CD8-positive, alpha-beta memory T cell (primary cell): ENCODE measurements around the gene AZIN2. TPM values are rescaled to one million over a fixed set of nuclear protein-coding genes. Genes with fewer than 3 reads are reported as not detected.
A peak's percentile ranks its signal among the peaks of the same experiment; 100 is the strongest.

Source experiments
- CTCF ChIA-PET: fragments of 350-600 bp; sonication (Branson Sonifier 250); formaldehyde crosslinking; loops from one replicate; lab custom pipeline; 2021; ENCODE audit warnings: antibody characterized with exemption; lab: Charles Lee
- POLR2A ChIA-PET: fragments of 350-600 bp; sonication (Branson Sonifier 250); formaldehyde crosslinking; loops from one replicate; lab custom pipeline; 2021; ENCODE audit warnings: antibody characterized with exemption; lab: Charles Lee
- DNase-seq, 5 donors: peaks; one replicate each; pipeline versions ENCODE4 v3.0.0 to v3.0.0-alpha.2; 2020 to 2022; ENCODE audit warnings: mixed read lengths in 1 of 5
- H3K27ac ChIP-seq: one replicate; pipeline ENCODE4 v1.7.0; 2013; ENCODE audit warnings: low read depth, mild to moderate bottlenecking, low read length, moderate library complexity
- H3K27me3 ChIP-seq: 2 replicates; pipeline ENCODE4 v1.7.0; 2013; ENCODE audit warnings: low read length, mild to moderate bottlenecking; ENCODE audit not compliant: insufficient read depth, poor library complexity, severe bottlenecking
- H3K36me3 ChIP-seq: 2 replicates; pipeline ENCODE4 v1.7.0; 2013; ENCODE audit warnings: mild to moderate bottlenecking, low read length, moderate library complexity; ENCODE audit not compliant: insufficient read depth
- H3K4me1 ChIP-seq: 2 replicates; pipeline ENCODE4 v1.7.0; 2013; ENCODE audit warnings: mild to moderate bottlenecking, low read length, moderate library complexity; ENCODE audit not compliant: insufficient read depth
- H3K4me3 ChIP-seq: 2 replicates; pipeline ENCODE4 v1.7.0; 2013; ENCODE audit warnings: mild to moderate bottlenecking, low read length
- H3K9me3 ChIP-seq: 2 replicates; pipeline ENCODE4 v1.7.0; 2013; ENCODE audit warnings: mild to moderate bottlenecking, low read length
- H3K27ac Mint-ChIP-seq, 8 donors: one replicate each; pipeline ENCODE4 v1.8.0; 2020 to 2021; ENCODE audit warnings: mixed read lengths in 8 of 8, mild to moderate bottlenecking in 6 of 8, inconsistent platforms in 3 of 8, moderate library complexity in 3 of 8
- H3K27me3 Mint-ChIP-seq, 2 donors: one replicate each; pipeline ENCODE4 v1.8.0; 2020 to 2021; ENCODE audit warnings: mixed read lengths in 2 of 2, mild to moderate bottlenecking in 1 of 2, moderate library complexity in 1 of 2
- H3K36me3 Mint-ChIP-seq, 3 donors: one replicate each; pipeline ENCODE4 v1.8.0; 2020 to 2021; ENCODE audit warnings: mixed read lengths in 3 of 3, inconsistent platforms in 1 of 3, mild to moderate bottlenecking in 1 of 3
- H3K4me1 Mint-ChIP-seq, 3 donors: one replicate each; pipeline ENCODE4 v1.8.0; 2020 to 2021; ENCODE audit warnings: mixed read lengths in 3 of 3, inconsistent platforms in 1 of 3, mild to moderate bottlenecking in 1 of 3
- H3K4me3 Mint-ChIP-seq, 7 donors: one replicate each; pipeline ENCODE4 v1.8.0; 2020 to 2021; ENCODE audit warnings: mixed read lengths in 7 of 7, mild to moderate bottlenecking in 6 of 7, moderate library complexity in 4 of 7, inconsistent platforms in 2 of 7
- H3K9me3 Mint-ChIP-seq, 5 donors: one replicate each; pipeline ENCODE4 v1.8.0; 2020 to 2022; ENCODE audit warnings: mixed read lengths in 5 of 5, mild to moderate bottlenecking in 3 of 5, moderate library complexity in 2 of 5, inconsistent platforms in 1 of 5
- polyA plus RNA-seq: library from polyadenylated mRNA; unstranded; fragments of 300-500 nt; fragmentation: Illumina TruSeq; gene quantifications from one replicate; pipeline ENCODE4 v1.2.3, GENCODE V29; 2021
- total RNA-seq, 2 experiments: library from RNA; stranded (reverse); gene quantifications; one replicate each; pipeline ENCODE4 v1.2.3, GENCODE V29; 2021

Gene AZIN2
- total and polyA plus RNA-seq, 3 experiments from 2014 or later, result 2.1 to 4.9 (median 2.5) TPM

DNA sequence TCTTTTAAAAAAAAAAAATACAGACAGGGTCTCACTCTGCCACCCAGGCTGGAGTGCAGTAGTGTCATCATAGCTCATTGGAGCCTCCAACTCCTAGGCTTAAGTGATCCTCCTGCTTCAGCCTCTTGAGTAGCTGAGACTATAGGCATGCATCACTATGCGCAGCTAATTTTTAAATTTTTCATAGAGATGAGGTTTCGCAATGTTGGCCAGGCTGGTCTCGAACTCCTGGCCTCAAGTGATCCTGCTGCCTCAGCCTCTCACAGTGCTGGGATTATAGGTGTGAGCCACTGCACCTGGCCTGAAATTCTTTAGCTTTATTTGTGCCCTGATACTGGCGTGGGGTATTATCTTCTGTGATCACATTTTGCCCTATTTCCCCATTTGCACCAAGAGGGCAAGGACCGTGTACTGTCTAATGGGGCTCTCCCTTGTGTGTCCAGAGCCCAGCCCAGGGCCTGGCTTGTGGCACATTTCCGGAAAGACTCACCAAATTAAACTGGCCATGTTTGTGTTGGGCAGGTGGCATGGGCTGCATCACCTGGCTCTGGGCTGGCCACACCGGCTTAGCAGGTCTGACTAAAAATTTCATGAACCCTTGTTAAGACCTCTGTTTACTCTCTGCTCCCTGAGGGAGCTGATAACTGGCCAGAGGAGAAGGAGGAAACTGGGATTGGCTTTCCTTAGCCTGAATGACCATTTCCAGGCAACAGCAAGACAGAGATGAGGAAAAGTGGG, 68.7 kb downstream of the AZIN2 start:
- no peak overlapping the region for H3K27ac ChIP-seq
- Mint-ChIP-seq H3K4me3 (no peak overlapping the region), H3K27me3 (no peaks in the 10 kb centered on the region), H3K27ac (peak overlapping the region in 1 of 8 donors; percentile 6), H3K9me3 (no peaks in the 10 kb centered on the region), H3K4me1 (no peaks in the 10 kb centered on the region), H3K36me3 (peaks cover 4 to 68% (median 6%) of the 10 kb centered on the region in 3 donors)
- no peaks in the 10 kb centered on the region for H3K4me1 ChIP-seq
- peaks cover 8% of the 10 kb centered on the region for H3K36me3 ChIP-seq
- H3K27me3 ChIP-seq, result no peaks in the 10 kb centered on the region
- H3K9me3 ChIP-seq, result no peaks in the 10 kb centered on the region
- CTCF ChIA-PET, result interaction anchor here (2.0 kb wide), 1 partner anchor 22 kb away, joined by 5 read pairs; no protein-coding TSS in a partner anchor
- POLR2A ChIA-PET, result no interaction called here
- H3K4me3 ChIP-seq, result no peak overlapping the region
- DNase-seq, result no peak

DNA sequence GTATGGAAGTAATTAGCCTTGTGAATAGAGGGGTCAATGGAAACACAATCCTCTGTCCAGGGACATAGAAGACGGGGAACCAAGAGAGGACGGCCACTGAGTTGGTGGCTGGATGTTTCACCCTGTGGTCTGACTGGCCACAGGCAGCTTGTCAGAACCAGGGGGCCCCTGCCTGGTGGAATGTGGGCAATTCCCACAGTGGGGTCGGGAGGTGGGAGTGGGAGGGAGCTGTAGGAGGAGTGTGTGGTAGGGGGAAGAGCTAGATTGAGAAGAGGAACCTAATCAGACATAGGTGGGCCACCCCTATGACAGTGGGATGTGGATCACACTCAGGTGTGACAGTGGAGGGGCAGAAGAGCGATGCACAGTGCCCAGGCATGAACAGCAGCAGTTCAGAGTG, 69.6 kb downstream of the AZIN2 start:
- ChIA-PET CTCF (interaction anchor here (2.0 kb wide), 1 partner anchor 23 kb away, joined by 5 read pairs; no protein-coding TSS in a partner anchor), POLR2A (no interaction called here)
- no peak overlapping the region for H3K4me3 Mint-ChIP-seq
- H3K4me3 ChIP-seq, result no peak overlapping the region
- H3K9me3 Mint-ChIP-seq, result no peaks in the 10 kb centered on the region
- no peaks in the 10 kb centered on the region for H3K4me1 Mint-ChIP-seq
- H3K36me3 ChIP-seq, result peaks cover 8% of the 10 kb centered on the region
- no peak overlapping the region for H3K27ac ChIP-seq
- H3K9me3 ChIP-seq, result no peaks in the 10 kb centered on the region
- no peak for DNase-seq
- H3K4me1 ChIP-seq, result no peaks in the 10 kb centered on the region
- no peaks in the 10 kb centered on the region for H3K27me3 ChIP-seq
- H3K27me3 Mint-ChIP-seq, result no peaks in the 10 kb centered on the region
- H3K27ac Mint-ChIP-seq, result peak overlapping the region in 4 of 8 donors; percentile 38 to 45 (median 42)
- H3K36me3 Mint-ChIP-seq, result peaks cover 4 to 65% (median 6%) of the 10 kb centered on the region in 3 donors

DNA sequence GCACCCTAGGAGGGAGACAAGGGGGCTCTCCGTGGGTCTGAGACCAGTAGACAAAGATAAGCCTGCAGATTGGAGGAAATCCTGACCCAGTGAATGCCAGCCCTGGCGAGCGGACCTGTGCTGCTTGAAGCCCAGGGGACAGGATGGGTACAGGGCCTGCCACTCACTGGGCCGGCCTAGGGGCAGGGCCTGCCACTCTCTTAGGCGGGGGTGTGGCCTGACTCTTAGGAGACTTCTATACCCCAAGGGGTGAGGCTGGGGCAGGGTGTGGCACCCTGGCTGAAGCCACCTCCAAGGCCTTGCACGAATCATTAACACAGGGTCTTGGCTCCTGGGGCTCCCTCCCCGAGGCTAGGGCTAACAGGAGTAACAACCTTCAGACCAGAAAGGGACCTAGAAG, 70.2 kb downstream of the AZIN2 start:
- Mint-ChIP-seq H3K9me3 (no peaks in the 10 kb centered on the region), H3K4me3 (no peak overlapping the region), H3K4me1 (no peaks in the 10 kb centered on the region), H3K27me3 (no peaks in the 10 kb centered on the region), H3K36me3 (peaks cover 4 to 65% (median 6%) of the 10 kb centered on the region in 3 donors), H3K27ac (peak overlapping the region in 2 of 8 donors; percentile 26 to 38)
- no peaks in the 10 kb centered on the region for H3K9me3 ChIP-seq
- CTCF ChIA-PET, result interaction anchor here (2.0 kb wide), 1 partner anchor 24 kb away, joined by 5 read pairs; no protein-coding TSS in a partner anchor
- no peak overlapping the region for H3K27ac ChIP-seq
- H3K27me3 ChIP-seq, result no peaks in the 10 kb centered on the region
- peaks cover 8% of the 10 kb centered on the region for H3K36me3 ChIP-seq
- no peak overlapping the region for H3K4me3 ChIP-seq
- H3K4me1 ChIP-seq, result no peaks in the 10 kb centered on the region
- DNase-seq, result no peak
- POLR2A ChIA-PET, result no interaction called here

DNA sequence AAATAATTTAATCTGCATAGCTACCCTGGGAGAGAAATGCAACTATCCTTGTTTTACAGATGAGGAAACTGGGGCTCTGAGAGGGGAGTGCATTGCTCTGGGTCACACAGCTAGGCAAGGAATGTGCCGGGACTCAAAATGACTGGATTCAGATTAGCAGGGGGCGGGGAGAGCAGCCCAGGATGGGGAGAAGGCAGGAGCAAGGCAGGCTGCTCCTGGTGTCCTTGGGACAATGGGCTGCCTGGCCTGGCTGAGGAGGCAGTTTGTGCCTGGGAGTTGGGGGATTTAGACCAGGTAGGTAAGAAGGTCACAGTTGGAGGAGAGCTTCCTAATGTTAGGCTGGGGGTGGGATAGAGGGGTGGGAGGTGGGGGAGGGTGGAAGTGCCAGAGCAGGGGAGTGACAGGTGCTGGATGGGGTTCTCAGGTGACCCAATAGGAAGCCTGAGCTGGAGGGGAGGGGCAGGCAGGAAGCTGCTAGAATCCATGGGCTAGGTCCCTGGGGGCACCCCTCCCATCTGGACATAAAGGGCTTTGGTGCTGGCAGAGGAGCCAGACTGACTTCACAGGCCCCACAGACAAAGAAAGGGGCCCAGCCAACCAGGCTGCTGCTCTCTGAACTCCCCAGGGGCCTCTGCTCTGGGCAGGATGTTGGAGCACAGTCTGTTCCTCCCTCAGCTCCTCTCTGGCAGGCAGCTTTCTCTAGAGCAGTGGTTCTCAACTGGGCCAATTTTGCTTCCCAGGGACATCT, 71.9 kb downstream of the AZIN2 start:
- ChIA-PET CTCF (no interaction called here), POLR2A (no interaction called here)
- Histone ChIP-seq H3K4me3 (no peak overlapping the region), H3K27me3 (no peaks in the 10 kb centered on the region), H3K27ac (no peak overlapping the region), H3K4me1 (no peaks in the 10 kb centered on the region), H3K36me3 (no peaks in the 10 kb centered on the region), H3K9me3 (no peaks in the 10 kb centered on the region)
- H3K9me3 Mint-ChIP-seq, result no peaks in the 10 kb centered on the region
- H3K27me3 Mint-ChIP-seq, result no peaks in the 10 kb centered on the region
- no peaks in the 10 kb centered on the region for H3K4me1 Mint-ChIP-seq
- H3K36me3 Mint-ChIP-seq, result peaks cover 4 to 61% (median 8%) of the 10 kb centered on the region in 3 donors
- H3K27ac Mint-ChIP-seq, result peak overlapping the region in 2 of 8 donors; percentile 50 to 53
- DNase-seq, result no peak
- no peak overlapping the region for H3K4me3 Mint-ChIP-seq

DNA sequence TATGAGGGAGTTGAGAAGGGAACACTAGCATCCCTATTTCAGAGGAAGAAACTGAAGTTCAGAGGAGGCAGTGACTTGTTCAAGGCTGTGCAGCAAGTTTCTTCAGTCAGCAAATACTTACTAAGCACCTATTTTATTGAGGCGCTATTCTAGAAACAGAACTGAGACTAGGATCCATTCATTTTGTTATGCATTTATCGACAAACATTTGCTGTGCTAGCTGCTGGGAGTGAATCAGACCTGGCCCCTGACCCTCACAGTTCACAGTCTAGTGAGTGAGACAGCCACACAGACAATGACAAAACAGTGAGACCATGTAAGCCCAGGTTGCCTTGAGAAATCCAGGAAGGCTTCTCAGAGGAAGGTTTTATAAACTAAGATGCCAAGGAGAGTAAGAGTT, 72.7 kb downstream of the AZIN2 start:
- no peaks in the 10 kb centered on the region for H3K4me1 Mint-ChIP-seq
- Histone ChIP-seq H3K27me3 (no peaks in the 10 kb centered on the region), H3K36me3 (no peaks in the 10 kb centered on the region), H3K4me1 (no peaks in the 10 kb centered on the region), H3K9me3 (no peaks in the 10 kb centered on the region), H3K27ac (no peak overlapping the region), H3K4me3 (no peak overlapping the region)
- DNase-seq, result no peak
- POLR2A ChIA-PET, result no interaction called here
- CTCF ChIA-PET, result no interaction called here
- H3K27me3 Mint-ChIP-seq, result no peaks in the 10 kb centered on the region
- H3K36me3 Mint-ChIP-seq, result peaks cover 4 to 65% (median 11%) of the 10 kb centered on the region in 3 donors
- peak overlapping the region in 3 of 8 donors; percentile 15 to 80 (median 45) for H3K27ac Mint-ChIP-seq
- no peaks in the 10 kb centered on the region for H3K9me3 Mint-ChIP-seq
- H3K4me3 Mint-ChIP-seq, result no peak overlapping the region

DNA sequence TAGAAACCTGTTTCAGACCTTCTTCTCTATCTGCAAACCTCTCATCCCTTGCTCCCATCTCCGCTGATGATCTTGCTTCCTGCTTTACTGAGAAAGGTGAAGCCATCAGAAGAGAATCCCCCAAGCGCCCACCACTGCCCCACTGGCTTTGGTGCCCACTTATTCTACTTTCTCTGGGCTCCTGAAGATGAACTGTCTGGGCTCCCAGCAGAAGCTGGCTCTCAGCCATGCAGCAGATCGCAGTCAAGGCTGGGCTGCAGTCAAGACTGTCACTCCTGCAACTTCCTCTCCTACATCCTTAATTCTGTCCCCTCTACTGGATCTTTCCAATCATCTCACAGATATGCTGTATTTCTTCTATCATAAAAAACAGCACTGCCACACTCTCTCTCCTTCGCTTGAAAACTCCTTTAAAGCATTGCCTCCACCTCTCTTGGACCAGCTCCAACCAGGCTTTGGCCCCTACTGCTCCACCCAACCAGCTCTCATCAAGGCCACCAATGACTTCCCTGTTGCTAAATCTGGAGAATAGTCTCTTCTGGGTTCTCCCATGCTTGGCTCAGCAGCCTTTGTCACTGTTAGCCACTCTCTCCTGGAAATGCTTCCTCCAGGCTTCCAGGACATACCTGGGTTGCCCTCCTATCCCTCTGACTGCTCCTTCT, 75.1 kb downstream of the AZIN2 start:
- Mint-ChIP-seq H3K9me3 (no peaks in the 10 kb centered on the region), H3K36me3 (peaks cover 4 to 63% (median 14%) of the 10 kb centered on the region in 3 donors), H3K27ac (peak overlapping the region in 3 of 8 donors; percentile 70 to 84 (median 80)), H3K4me3 (peak overlapping the region in 1 of 7 donors; percentile 33), H3K4me1 (no peaks in the 10 kb centered on the region), H3K27me3 (peaks cover 0 to 1% of the 10 kb centered on the region in 2 donors)
- no peak for DNase-seq
- H3K36me3 ChIP-seq, result peaks cover 4% of the 10 kb centered on the region
- H3K9me3 ChIP-seq, result no peaks in the 10 kb centered on the region
- ChIA-PET CTCF (no interaction called here), POLR2A (no interaction called here)
- H3K4me3 ChIP-seq, result no peak overlapping the region
- H3K4me1 ChIP-seq, result no peaks in the 10 kb centered on the region
- no peak overlapping the region for H3K27ac ChIP-seq
- no peaks in the 10 kb centered on the region for H3K27me3 ChIP-seq

DNA sequence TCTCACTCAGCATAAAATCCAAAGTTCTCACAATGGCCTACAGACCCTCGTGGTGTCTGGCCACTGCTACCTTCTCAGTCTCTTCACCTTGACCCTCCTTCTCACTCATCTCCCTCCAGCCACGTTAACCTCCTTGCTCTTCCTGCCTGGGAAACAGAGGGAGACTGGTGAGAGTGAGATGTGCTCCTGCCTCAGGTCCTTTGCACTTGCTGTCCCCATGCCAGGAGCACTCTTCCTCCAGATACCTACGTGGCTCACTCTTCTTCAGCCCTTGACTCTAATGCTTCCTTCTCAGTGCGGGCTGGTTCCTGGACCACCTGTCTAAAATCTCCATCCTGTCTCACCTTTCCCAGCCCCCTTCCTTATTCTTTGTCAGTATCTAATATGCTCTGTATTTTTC, 76.2 kb downstream of the AZIN2 start:
- ChIA-PET POLR2A (no interaction called here), CTCF (no interaction called here)
- Histone ChIP-seq H3K4me1 (no peaks in the 10 kb centered on the region), H3K9me3 (no peaks in the 10 kb centered on the region), H3K36me3 (peaks cover 4% of the 10 kb centered on the region), H3K27ac (no peak overlapping the region), H3K4me3 (no peak overlapping the region), H3K27me3 (no peaks in the 10 kb centered on the region)
- peaks cover 0 to 1% of the 10 kb centered on the region in 2 donors for H3K27me3 Mint-ChIP-seq
- H3K9me3 Mint-ChIP-seq, result no peaks in the 10 kb centered on the region
- peaks cover 0 to 1% (median 0%) of the 10 kb centered on the region in 3 donors for H3K4me1 Mint-ChIP-seq
- DNase-seq, result no peak
- H3K27ac Mint-ChIP-seq, result peak overlapping the region in 3 of 8 donors; percentile 49 to 72 (median 64)
- H3K36me3 Mint-ChIP-seq, result peaks cover 4 to 65% (median 17%) of the 10 kb centered on the region in 3 donors
- H3K4me3 Mint-ChIP-seq, result peak overlapping the region in 1 of 7 donors; percentile 63
